Common myeloid progenitor, CD34-positive (primary cell): ENCODE results near the gene SIGLEC15.
"Not testable (repeated sequence)": the region's sequence is repeated elsewhere in the genome, so short reads cannot be mapped to it uniquely, and the experiment has no call there.

Experiments
- CTCF ChIA-PET: fragments of 350-600 bp; sonication (Branson Sonifier 250); formaldehyde crosslinking; loops from one replicate; lab custom pipeline; 2021; ENCODE audit warnings: antibody characterized with exemption; lab: Charles Lee
- POLR2A ChIA-PET: fragments of 350-600 bp; sonication (Branson Sonifier 250); formaldehyde crosslinking; loops from one replicate; lab custom pipeline; 2021; ENCODE audit warnings: antibody characterized with exemption; lab: Charles Lee
- DNase-seq, 3 donors: peaks; one replicate each; pipeline versions ENCODE4 v3.0.0 to v3.0.0-alpha.2; 2013
- H3K27ac ChIP-seq, 2 experiments: 1 replicate in 1 of 2; 2 replicates in 1 of 2; pipeline ENCODE4 v1.7.0; 2013; ENCODE audit warnings: inconsistent platforms in 2 of 2, low read length in 2 of 2, mild to moderate bottlenecking in 2 of 2, low read depth in 1 of 2, moderate library complexity in 1 of 2; ENCODE audit not compliant: severe bottlenecking in 2 of 2, insufficient read depth in 1 of 2, poor library complexity in 1 of 2
- H3K27me3 ChIP-seq, 5 experiments: replicated peaks in 2 of 5; 1 replicate in 3 of 5; 2 replicates in 2 of 5; pipeline versions ENCODE4 v1.6.1 to v1.7.0; 2013; ENCODE audit warnings: low read length in 4 of 5, mild to moderate bottlenecking in 2 of 5, moderate library complexity in 2 of 5, inconsistent platforms in 1 of 5; ENCODE audit not compliant: insufficient read depth in 5 of 5, control insufficient read depth in 4 of 5
- H3K36me3 ChIP-seq, 4 experiments: 1 replicate in 2 of 4; 2 replicates in 2 of 4; pipeline versions ENCODE4 v1.6.1 to v1.7.0; 2013; ENCODE audit warnings: low read length in 3 of 4, control low read depth in 1 of 4, mild to moderate bottlenecking in 1 of 4; ENCODE audit not compliant: control insufficient read depth in 4 of 4, insufficient read depth in 4 of 4
- H3K4me1 ChIP-seq, 4 experiments: 1 replicate in 3 of 4; 2 replicates in 1 of 4; pipeline versions ENCODE4 v1.6.1 to v1.7.1; 2013; ENCODE audit warnings: low read length in 3 of 4, mild to moderate bottlenecking in 3 of 4, control low read depth in 1 of 4, inconsistent platforms in 1 of 4, moderate library complexity in 1 of 4; ENCODE audit not compliant: control insufficient read depth in 4 of 4, insufficient read depth in 4 of 4; ENCODE audit errors: control extremely low read depth in 1 of 4
- H3K4me3 ChIP-seq, 7 experiments: 1 replicate in 4 of 7; 2 replicates in 3 of 7; pipeline versions ENCODE4 v1.5.1 to v1.7.0; 2013; ENCODE audit warnings: mild to moderate bottlenecking in 7 of 7, low read length in 6 of 7, moderate library complexity in 6 of 7, inconsistent platforms in 2 of 7, low read depth in 2 of 7, control low read depth in 1 of 7; ENCODE audit not compliant: insufficient read depth in 4 of 7, control insufficient read depth in 1 of 7; ENCODE audit errors: extremely low read depth in 1 of 7
- H3K9me3 ChIP-seq, 5 experiments: 1 replicate in 4 of 5; 2 replicates in 1 of 5; pipeline versions ENCODE4 v1.6.1 to v1.7.1; 2013; ENCODE audit warnings: low read length in 4 of 5, mild to moderate bottlenecking in 2 of 5, inconsistent platforms in 1 of 5, low read depth in 1 of 5, moderate library complexity in 1 of 5; ENCODE audit not compliant: control insufficient read depth in 4 of 5, insufficient read depth in 2 of 5; ENCODE audit errors: control extremely low read depth in 1 of 5
- WGBS: methylation state at CpG from one replicate; pipeline ENCODE4 v1.1.5; 2013; ENCODE audit not compliant: insufficient coverage; 5-methylcytosine and 5-hydroxymethylcytosine counted together

The SIGLEC15 gene

GRCh38 chr18:45817543-45817942 lies 7.9 kb upstream of the SIGLEC15 start:
- Histone ChIP-seq H3K4me1 (peaks cover 0 to 21% (median 15%) of the 10 kb centered on the region in 4 experiments), H3K27me3 (no peaks in the 10 kb centered on the region), H3K27ac (no peak overlapping the region), H3K4me3 (no peak overlapping the region), H3K9me3 (peaks cover 0 to 4% (median 0%) of the 10 kb centered on the region in 5 experiments), H3K36me3 (no peaks in the 10 kb centered on the region)
- no peak for DNase-seq
- POLR2A ChIA-PET: no interaction called here
- CTCF ChIA-PET: interaction anchor here (1.3 kb wide), 1 partner anchor 19 kb away, joined by 3 read pairs; no protein-coding TSS in a partner anchor
- WGBS: no CpG with 5 or more reads among the region's 1 CpG

- H3K27ac ChIP-seq, DNase-seq, H3K9me3 ChIP-seq, H3K27me3 ChIP-seq, POLR2A ChIA-PET, H3K36me3 ChIP-seq, H3K4me3 ChIP-seq: not testable (repeated sequence)
- 100% methylated on average over 6 of the region's 8 CpGs for WGBS
- CTCF ChIA-PET: interaction anchor here (2.3 to 3.0 kb wide), 2 partner anchors 12 to 16 kb away, joined by 7 to 14 read pairs; no protein-coding TSS in a partner anchor
- H3K4me1 ChIP-seq: peaks cover 0 to 24% (median 15%) of the 10 kb centered on the region in 4 experiments
Measured at GRCh38 chr18:45818765-45819164, 6.7 kb upstream of the SIGLEC15 start.

- Histone ChIP-seq H3K4me1 (peaks cover 0 to 35% (median 23%) of the 10 kb centered on the region in 4 experiments), H3K9me3 (peaks cover 0 to 4% (median 0%) of the 10 kb centered on the region in 5 experiments), H3K36me3 (no peaks in the 10 kb centered on the region), H3K27ac (no peak overlapping the region), H3K27me3 (no peaks in the 10 kb centered on the region), H3K4me3 (no peak overlapping the region)
- DNase-seq: no peak
- POLR2A ChIA-PET: no interaction called here
- CTCF ChIA-PET: interaction anchor here (1.5 to 3.0 kb wide), 4 partner anchors 10 to 19 kb away, joined by 5 to 14 read pairs (median 6); no protein-coding TSS in a partner anchor
- whole genome bisulfite sequencing: 91% methylated on average over 3 of the region's 3 CpGs
Measured at GRCh38 chr18:45820106-45820745, 5.2 kb upstream of the SIGLEC15 start.

- Histone ChIP-seq H3K4me1 (peaks cover 0 to 43% (median 31%) of the 10 kb centered on the region in 4 experiments), H3K9me3 (peaks cover 0 to 4% (median 0%) of the 10 kb centered on the region in 5 experiments), H3K36me3 (no peaks in the 10 kb centered on the region), H3K4me3 (no peak overlapping the region), H3K27me3 (no peaks in the 10 kb centered on the region), H3K27ac (no peak overlapping the region)
- peak in 2 of 3 donors; percentile 53 to 72 for DNase-seq
- POLR2A ChIA-PET: no interaction called here
- 22% methylated on average over 1 of the region's 2 CpGs for WGBS
- CTCF ChIA-PET: interaction anchor here (1.5 to 3.0 kb wide), 4 partner anchors 9 to 18 kb away, joined by 5 to 14 read pairs (median 6); no protein-coding TSS in a partner anchor
Measured at GRCh38 chr18:45821026-45821425, 4.4 kb upstream of the SIGLEC15 start.

- 60% methylated on average over 1 of the region's 1 CpG for WGBS
- Histone ChIP-seq H3K36me3 (no peaks in the 10 kb centered on the region), H3K27me3 (no peaks in the 10 kb centered on the region), H3K9me3 (peaks cover 0 to 4% (median 0%) of the 10 kb centered on the region in 5 experiments), H3K27ac (no peak overlapping the region), H3K4me3 (no peak overlapping the region), H3K4me1 (peaks cover 0 to 50% (median 37%) of the 10 kb centered on the region in 4 experiments)
- POLR2A ChIA-PET: interaction anchor here (0.6 kb wide), 1 partner anchor 45 kb away, joined by 4 read pairs; no protein-coding TSS in a partner anchor
- no peak for DNase-seq
- CTCF ChIA-PET: interaction anchor here (3.0 kb wide), 1 partner anchor 13 kb away, joined by 7 read pairs; no protein-coding TSS in a partner anchor
Measured at GRCh38 chr18:45821711-45822110, 3.8 kb upstream of the SIGLEC15 start.

- ChIA-PET POLR2A (no interaction called here), CTCF (interaction anchor here (1.0 kb wide), 1 partner anchor 14 kb away, joined by 4 read pairs; no protein-coding TSS in a partner anchor)
- no peak for DNase-seq
- no peaks in the 10 kb centered on the region for H3K27me3 ChIP-seq
- H3K9me3 ChIP-seq: no peaks in the 10 kb centered on the region
- WGBS: 88% methylated on average over 3 of the region's 4 CpGs
- peak overlapping the region in 1 of 7 experiments; percentile 31 for H3K4me3 ChIP-seq
- peaks cover 16 to 76% (median 65%) of the 10 kb centered on the region in 4 experiments for H3K4me1 ChIP-seq
- no peak overlapping the region for H3K27ac ChIP-seq
- H3K36me3 ChIP-seq: no peaks in the 10 kb centered on the region
Measured at GRCh38 chr18:45826084-45826483, 609 bp downstream of the SIGLEC15 start.

- DNase-seq, POLR2A ChIA-PET, H3K27me3 ChIP-seq, H3K9me3 ChIP-seq, H3K4me3 ChIP-seq, H3K36me3 ChIP-seq, H3K27ac ChIP-seq: not testable (repeated sequence)
- peaks cover 16 to 73% (median 59%) of the 10 kb centered on the region in 4 experiments for H3K4me1 ChIP-seq
- CTCF ChIA-PET: interaction anchor here (1.0 kb wide), 1 partner anchor 13 kb away, joined by 4 read pairs; no protein-coding TSS in a partner anchor
- WGBS: 88% methylated on average over 3 of the region's 4 CpGs
Measured at GRCh38 chr18:45826716-45827115, 1.2 kb downstream of the SIGLEC15 start.
